SH-SY5Y (cell line): ENCODE data around the gene HTR6.

Experiments used
- GATA2 ChIP-seq: IDR thresholded peaks from 2 replicates; pipeline ENCODE4 v1.6.1; 2011; ENCODE audit warnings: mild to moderate bottlenecking, low read depth, low read length
- GATA3 ChIP-seq: IDR thresholded peaks from 2 replicates; pipeline ENCODE4 v1.6.1; 2011; ENCODE audit warnings: low read depth, mild to moderate bottlenecking, low read length, moderate library complexity

DNA sequence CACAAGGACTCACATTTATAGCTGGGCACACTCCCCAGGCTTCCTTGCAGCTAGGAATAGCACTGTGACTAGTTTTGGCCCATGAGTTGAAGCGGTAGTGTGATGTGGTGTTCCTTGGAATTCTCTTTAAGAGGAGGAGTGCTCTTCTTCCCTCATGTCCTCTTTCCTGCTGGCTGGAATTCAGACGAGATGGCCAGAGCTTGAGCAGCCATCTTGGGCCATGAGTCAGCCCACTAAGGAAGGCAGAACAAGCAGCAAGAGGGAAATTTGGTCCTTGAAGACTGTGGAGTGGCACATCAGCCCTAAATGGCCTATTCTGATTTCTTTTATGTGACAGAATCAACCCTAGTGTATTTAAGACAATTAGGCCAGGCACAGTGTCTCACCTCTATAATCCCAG lies 20.0 kb downstream of the HTR6 start:
- TF ChIP-seq GATA2 = no peak
- no peak for TF ChIP-seq GATA3
